ENCODE results near the gene APOF. TPM values are rescaled to one million over a fixed set of nuclear protein-coding genes. Genes with fewer than 3 reads are reported as not detected.
"Not testable (repeated sequence)": the region's sequence is repeated elsewhere in the genome, so short reads cannot be mapped to it uniquely, and the experiment has no call there.

The APOF gene
- polyA plus RNA-seq, 5 donors: 0.10 to 0.15 TPM; not detected in 3

- DNase-seq: no peak
These were observed 10.9 kb upstream of the APOF start for GRCh38 chr12:56373515-56373914.

DNA sequence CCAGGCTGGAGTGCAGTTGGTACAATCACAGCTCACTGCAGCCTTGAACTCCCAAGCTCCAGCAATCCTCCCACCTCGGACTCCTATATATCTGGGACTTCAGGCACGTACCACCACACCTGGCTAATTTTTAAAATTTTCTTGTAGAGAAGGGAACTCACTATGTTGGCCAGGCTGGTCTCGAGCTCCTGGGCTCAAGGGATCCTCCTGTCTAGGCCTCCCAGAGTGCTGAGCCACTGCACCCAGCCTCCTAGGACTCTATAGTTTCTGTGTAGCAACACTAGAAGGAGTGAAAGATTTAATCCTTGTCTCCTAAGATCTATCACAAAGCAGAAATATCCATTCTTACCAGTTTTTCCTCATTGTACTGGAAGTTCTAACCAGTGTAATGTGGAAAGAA lies 4.3 kb upstream of the APOF start:
- DNase-seq: no peak

DNA sequence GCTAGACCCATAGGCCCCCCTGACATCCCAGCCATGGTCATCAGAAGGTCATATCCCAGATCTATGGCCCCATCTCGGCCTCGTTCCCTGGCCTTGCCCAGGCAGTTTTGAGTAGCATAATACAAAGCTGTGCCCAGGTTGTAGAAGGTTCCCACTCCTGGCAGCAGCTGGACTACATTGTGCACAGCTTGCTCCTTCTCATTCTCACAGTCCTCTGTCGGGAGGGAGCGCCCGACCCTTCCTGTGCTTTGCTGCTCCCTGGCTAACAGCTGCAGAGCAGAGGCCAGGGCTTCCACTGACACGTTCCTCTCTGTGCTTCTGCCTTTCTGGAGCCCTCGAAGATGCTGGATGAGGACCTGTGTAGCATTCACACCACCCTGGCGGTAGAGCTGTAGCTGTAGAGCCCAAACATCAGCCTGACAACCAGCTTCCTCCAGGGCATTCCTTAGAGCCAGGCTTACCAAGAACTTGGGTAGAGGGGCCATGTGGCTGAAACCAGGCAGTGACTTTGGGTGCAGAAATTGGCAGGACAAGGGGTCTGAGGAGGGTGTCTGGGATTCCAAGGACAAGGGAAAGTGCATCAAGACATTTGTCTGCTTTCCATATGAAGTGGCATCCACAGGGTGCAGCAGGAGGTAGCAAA lies 1.0 kb downstream of the APOF start:
- DNase-seq: no peak

GRCh38 chr12:56359851-56360767 lies 2.5 kb downstream of the APOF start, which contains the start of gene STAT2:
STAT2 (minus strand) TSS chr12:56360107; CDS start chr12:56356571, 3,536 bp downstream.
- peak; percentile 99 to 100 for DNase-seq

GRCh38 chr12:56358836-56359532 lies 3.7 kb downstream of the APOF start:
- DNase-seq: peak in 1 of 2 donors; percentile 24

DNA sequence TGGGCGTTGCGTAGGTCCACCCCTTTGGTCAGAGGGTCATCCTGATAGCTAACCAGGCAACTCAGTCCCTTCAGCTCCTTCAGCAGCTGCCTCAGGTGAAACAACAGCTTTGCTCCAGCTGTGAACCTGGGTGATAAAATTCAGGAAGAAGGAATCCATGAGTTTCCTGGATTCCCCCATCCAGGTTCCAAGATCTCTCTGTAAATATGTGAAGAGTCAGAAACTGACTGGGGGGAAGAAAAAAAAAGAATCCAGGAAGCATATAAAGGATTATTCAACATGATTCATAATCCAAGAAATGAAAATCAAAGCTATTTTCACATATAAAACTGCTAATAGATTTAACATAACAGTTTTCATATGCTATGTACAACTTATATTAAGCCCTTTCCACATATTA lies 11.3 kb downstream of the APOF start:
- DNase-seq: no peak

GRCh38 chr12:56350662-56351061 lies 12.0 kb downstream of the APOF start:
- no peak for DNase-seq

DNA sequence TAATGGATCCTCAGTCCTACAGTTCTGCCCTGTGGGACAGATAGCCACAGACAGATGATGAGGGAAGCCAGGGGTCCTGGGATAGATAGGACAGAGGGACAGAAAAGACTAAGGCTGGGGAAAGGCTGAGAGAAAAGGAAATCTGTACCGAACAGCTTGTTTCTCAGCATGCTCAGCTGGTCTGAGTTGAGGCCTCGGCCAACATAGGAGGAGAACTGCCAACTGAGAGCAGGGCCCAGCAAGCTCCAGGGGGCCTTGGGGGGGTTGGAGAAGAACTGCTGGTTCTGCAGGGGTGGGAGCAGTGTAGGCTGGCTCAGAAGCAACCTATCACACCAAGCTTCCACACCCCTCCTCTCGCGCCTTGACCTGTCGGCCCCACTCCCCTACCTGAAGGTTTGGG lies 13.9 kb downstream of the APOF start:
- DNase-seq: no peak

GRCh38 chr12:56347255-56347654 lies 15.4 kb downstream of the APOF start:
- DNase-seq: not testable (repeated sequence)

GRCh38 chr12:56346675-56347074 lies 16.0 kb downstream of the APOF start:
- DNase-seq: no peak

DNA sequence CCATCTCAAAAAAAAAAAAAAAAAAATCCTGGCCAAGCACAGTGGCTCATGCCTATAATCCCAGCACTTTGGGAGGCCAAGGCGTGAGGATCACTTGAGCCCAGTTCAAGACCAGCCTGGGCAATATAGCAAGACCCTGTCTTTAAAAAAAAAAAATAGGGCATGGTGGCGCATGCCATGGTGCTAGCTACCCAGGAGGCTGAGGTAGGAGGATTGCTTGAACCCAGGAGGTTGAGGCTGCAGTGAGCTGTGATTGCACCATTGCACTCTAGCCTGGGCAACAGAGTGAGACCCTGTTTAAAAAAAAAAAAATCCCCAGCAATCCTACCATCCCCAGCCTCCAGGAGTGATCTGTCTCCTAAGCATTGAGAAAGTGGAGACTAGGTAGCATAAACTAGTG lies 20.4 kb downstream of the APOF start:
- not testable (repeated sequence) for DNase-seq

- DNase-seq: no peak
These were observed 21.0 kb downstream of the APOF start for GRCh38 chr12:56341616-56342015.

GRCh38 chr12:56339158-56339422 lies 23.6 kb downstream of the APOF start:
- DNase-seq: no peak

DNA sequence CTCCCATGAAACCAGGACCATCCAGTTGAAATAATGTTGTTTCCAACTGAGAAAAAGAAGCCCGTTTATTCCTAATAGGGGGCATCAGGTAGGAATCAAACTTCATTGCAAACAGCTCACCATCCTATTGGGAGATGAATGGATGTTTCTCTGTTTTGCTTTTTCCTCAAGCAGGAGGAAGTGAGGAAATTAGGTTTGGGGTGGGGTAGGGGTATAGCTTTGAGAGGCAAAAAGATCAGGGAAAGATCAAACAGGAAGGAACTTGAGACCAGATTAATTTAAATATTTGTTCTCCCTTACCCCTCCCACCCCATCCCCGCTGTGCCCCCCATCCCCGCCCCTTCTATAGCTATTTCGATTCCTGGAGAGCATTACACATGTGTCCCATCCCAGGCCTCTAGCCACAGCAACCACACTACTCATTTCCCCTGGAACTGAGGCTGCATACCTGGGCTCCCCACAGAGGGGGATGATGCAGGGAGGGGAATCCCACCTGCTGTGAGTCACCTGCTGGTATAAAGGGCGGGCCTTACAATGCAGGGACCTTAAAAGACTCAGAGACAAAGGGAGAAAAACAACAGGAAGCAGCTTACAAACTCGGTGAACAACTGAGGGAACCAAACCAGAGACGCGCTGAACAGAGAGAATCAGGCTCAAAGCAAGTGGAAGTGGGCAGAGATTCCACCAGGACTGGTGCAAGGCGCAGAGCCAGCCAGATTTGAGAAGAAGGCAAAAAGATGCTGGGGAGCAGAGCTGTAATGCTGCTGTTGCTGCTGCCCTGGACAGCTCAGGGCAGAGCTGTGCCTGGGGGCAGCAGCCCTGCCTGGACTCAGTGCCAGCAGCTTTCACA lies 24.1 kb downstream of the APOF start, which contains the start of gene IL23A:
Gene IL23A (plus strand): TSS at position 577 of the 850 bp plus-strand sequence. CDS start 161 bp downstream, at position 738.
- no peak for DNase-seq

DNA sequence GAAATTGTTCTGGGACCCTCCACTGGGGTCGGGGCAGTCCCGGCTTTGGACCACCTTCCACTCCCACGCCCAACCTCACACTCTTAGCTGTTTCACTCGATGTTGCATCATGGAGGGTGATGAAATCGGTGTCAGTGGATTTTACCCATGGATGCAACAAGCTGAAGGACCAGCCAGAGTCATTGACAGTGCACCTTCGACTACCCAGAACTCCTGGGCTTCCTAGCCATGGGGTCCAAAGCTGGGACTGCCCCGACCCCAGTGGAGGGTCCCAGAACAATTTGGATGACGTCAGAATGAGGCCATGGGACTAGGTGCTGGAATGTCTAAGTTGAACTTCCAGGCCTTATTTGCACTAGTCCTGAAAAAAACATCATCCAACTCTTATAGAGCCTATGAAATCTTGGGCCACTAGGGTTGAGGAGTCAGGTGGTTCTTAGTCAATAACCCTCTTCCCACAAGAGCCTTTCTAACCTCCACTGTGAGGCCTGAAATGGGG lies 24.9 kb downstream of the APOF start:
- DNase-seq: no peak

DNA sequence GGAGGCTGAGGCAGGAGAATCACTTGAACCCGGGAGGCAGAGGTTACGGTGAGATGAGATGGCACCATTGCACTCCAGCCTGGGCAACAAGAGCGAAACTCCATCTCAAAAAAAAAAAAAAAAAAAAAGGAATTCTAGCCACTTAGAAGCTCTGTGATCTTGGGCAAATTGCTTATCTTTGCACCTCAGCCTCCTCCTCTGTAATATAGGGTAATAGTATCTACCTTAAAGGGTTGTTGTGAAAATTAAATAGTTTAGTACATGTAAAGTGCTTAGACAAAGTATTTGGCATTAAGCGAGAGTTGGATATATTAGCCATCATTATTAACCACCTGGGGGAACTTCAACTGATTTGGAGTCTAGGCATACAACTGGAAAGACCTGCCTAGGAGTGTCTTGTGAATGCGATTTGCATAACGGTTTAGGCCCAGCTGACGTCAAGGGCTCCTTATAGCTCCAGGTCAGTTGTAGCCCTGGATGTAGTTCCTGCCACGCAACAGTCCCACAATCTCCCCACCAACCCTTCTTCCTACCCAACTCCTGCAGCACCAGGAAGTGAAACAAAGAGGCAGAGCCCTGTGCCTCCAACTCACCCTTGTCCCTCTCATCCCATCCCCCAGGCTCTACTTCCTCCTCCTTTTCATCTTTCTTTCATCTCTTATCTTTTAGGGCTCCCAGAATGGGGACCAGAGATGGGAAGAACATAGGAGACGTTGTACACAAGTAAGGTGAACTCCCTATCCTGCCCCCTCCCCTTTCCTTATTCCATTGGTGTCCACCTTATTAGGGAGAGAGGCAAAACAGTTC lies 26.1 kb downstream of the APOF start:
- no peak for DNase-seq

- not testable (repeated sequence) for DNase-seq
These were observed 27.1 kb downstream of the APOF start for GRCh38 chr12:56335527-56335926.

DNA sequence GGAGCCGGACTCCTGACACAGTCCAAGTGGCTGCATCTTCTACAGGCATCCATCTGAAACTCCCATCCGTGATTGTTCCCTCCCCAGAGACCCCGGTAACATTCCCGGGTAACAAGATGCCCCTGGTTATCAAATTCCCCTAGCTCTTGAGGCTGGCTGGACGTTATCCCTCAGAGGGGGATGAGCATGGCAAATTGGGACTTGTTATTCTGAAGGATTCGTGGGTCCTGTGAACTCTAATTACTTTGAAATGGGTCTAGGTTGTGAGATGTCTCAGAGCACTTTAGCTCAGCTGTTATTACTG lies 28.2 kb downstream of the APOF start:
- DNase-seq: no peak

DNA sequence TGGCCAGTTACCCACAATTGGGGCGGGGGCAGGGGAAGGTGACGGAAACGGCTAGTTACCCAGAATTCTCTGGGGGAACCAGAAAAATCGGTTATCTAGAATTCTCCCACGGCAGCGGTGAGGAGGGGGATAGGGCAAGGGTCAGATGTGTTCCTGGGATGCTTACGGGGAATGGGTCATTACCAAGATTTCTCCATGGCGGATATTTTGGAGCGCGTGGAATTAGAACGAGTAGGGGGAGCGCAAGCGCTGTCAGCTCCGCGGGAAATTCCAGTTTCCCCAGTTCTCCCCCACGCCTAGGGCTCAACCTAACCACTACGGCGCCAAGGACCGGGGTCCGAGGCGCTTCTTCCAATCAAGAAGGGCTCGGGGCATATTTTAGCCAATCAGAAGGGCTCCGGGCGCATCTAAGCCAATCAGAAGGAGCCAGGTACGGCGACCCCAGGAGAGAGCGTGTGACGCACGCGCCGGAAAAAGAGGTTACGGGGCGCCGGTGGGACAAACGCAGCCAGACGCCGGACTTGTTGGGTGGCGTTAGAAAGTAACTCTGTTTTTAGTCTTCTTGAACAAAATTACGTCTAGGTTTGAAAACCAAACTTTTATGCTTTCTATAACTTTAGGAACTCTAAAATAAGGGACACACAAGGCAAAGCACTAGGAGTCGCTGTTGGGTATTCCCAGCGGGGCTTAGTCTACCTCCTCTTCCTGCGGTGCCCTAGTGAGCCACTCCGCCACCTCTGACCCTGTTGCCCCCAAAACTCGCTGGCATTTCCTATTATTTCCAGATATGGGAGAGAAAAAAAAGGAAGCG lies 28.8 kb downstream of the APOF start, which contains the start of gene PAN2:
Gene PAN2 (minus strand): TSS at position 322 of the 811 bp plus-strand sequence. CDS start 906 bp downstream, outside the sequence.
- DNase-seq: peak; percentile 96 to 97
